GM19468 (cell line): ENCODE measurements around the gene CNTN1.

Experiments
- ATAC-seq: cut with Tn5 transposase; IDR thresholded peaks from one replicate; pipeline ENCODE4 v1.9.1; 2021; ENCODE audit warnings: mild to moderate bottlenecking, moderate library complexity, moderate number of reproducible peaks; ENCODE audit not compliant: unreplicated experiment; ENCODE audit errors: extremely low read depth

The CNTN1 gene

DNA sequence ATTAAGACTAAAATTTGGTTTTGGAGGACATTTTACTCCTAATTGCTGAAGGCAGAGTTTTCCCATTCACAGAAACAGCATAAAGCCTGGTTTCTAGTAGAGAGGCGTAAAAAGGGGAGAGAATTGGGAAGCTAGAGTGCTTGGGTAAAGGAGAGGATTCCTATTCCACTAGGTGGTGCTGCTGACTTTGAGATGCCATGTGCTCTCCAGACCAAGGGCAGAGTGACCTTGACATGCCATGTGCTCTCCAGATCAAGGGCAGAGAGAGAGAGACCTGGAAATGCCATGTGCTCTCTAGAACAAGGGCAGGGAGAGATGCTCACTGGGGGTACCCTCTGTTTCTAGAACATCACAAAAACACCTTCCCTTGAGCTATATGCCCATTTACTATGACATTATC is 319.7 kb downstream of the CNTN1 start:
- ATAC-seq = no peak

DNA sequence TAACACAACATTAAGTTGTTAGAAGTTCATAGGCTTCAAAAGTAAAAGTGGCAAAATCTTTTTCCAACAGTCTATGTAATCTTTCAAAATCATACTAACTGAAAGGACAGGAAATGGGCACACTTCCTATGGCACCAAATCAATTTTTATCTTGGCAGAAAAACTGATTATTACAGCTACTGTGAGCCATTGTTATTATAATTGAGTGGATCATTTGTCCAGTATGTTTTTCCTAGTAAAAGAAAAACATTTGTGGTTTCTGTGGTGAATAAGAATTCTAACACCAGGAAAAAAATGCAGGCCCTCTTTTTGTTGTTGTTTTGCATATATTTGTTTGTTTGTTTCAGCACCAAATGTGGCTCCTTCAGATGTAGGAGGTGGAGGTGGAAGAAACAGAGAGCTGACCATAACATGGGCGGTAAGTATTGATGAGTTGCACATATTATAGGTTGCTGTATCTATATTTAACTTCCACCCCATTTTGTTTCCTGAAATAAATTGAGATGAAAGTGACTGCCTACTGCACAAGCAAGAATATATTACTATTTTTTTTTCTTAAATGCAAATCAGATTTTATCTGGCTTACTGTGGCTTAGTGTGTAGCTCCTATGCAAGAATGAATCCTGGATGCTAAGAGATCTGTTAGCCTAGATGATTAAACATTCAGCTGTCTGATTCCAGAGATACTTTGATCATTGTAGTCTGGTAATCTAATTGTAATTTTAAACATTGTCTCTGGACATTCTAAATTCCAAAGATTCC is 321.8 kb downstream of the CNTN1 start:
- no peak for ATAC-seq

DNA sequence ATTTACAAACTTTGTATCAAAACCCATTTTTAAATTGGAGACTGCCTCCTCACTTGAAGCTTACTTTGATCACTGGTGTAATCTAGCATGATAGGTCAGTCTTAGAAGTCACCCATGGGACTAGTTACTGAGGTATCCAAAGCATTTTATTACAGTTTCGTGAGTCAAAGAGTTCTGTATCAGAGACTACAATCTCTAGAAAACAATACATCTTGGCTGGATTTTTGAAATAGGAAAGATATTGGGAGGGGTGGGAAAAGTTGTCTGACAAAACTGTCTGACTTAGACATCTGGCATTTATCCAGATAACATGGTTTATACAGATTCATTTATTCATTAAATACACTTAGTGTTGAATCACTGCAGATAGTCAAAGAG is 322.4 kb downstream of the CNTN1 start:
- ATAC-seq = no peak

DNA sequence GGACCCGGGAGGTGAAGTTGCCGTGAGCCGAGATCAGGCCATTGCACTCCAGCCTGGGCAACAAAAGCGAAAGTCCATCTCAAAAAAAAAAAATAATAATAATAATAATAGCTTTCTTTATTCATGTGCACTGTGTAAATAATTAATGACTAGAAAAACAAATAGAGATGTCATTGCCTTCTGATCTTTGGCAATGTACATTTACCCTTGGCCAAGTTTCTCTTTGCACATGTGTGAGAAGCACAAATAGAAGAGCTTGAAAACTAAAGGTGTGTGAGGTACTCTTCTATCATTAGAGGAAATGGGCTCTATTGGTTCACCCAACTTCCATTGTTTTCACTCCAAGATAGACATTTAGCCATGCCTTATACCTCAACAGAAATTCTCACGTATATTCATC is 325.8 kb downstream of the CNTN1 start:
- ATAC-seq = no peak

DNA sequence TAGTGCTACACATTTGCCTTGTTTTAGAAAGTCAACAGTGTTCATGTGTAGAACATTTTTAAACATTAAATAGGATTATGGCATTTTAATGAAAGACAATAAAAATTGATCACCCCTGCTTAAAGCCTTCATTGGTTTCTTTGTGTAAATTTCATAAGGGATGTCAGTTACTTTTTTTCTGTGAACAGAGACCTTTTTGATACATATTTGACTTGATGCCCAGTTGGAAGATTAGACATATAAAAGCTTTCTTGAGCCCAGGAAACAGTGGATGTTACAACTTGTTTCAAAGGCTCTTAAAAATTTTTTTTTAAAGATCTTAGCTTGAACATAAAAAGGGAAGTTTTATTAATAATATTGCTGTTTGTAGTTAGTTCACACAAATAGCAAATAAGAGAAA is 327.2 kb downstream of the CNTN1 start:
- ATAC-seq = no peak

DNA sequence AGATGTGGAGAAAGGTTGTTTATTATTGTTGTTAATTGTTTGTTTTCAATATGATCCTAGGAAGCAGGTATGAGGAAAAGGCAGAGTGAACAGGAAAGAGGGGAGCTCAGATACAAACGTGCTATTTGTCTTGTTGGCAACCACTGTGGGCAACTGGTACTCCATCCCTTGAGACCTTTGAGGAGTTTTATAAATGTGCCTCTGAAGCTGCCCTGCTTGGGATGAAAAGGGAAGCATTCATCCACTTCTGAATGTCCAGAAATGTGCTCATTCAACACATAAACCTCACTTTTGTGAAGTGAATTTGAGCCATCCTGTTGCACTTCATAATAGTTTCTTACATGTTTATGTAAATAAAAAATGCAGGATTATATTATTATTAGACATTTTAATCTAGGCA is 331.6 kb downstream of the CNTN1 start:
- ATAC-seq = no peak

DNA sequence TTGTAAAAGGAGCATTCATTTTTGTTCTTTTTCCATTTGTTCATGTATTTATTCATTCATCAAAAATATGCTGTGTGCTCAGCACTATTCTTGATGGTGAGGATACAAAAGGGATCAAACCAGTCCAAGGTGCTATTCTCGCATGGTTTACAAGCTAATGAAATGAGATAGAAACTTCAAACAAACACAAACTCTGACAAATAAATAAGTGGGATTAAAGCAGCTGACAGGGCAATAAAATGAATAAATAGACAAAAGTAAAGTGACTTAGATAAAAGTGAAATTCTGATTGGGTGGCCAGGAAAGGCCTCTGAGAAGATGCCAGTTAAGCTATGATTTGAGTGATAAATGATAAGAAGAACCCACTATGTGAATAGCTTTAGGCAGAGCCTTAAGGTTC is 333.9 kb downstream of the CNTN1 start:
- ATAC-seq = no peak

DNA sequence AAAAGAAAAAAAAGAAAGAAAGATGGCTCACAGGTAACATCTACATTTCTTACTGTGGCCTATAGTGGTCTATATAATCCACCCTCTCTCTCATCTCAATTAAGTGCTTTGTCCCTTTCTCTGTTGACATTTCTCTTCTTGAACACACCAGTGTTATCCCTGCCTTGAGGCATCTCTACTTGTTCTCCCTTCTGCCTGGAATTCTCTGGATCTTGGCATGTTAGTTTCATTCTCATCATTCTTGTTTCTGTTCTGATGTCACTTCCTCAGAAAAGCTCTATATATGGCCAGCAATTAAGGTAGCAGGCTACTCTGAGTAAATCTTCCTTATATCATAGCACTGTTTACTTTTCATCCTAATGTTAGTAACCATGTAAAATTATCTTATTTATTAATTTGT is 340.1 kb downstream of the CNTN1 start:
- no peak for ATAC-seq

DNA sequence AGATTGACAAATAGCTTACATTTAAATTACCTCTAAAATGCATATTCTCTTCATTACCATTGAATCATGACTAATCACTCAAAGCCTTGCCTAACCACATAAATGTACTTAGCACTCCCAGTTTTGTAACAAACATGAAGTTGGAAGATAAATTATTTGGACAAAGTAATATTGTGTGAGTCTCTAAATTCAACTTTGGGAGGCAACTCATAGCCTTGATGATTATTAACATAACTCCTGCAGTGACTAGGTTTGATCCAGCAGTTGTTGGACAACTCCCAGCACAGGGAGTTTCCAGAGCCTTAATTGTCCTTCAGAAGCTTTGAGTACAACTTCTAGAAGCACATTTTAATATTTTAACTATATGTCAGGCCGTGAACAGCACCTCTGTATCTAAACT is 342.4 kb downstream of the CNTN1 start:
- ATAC-seq = no peak

DNA sequence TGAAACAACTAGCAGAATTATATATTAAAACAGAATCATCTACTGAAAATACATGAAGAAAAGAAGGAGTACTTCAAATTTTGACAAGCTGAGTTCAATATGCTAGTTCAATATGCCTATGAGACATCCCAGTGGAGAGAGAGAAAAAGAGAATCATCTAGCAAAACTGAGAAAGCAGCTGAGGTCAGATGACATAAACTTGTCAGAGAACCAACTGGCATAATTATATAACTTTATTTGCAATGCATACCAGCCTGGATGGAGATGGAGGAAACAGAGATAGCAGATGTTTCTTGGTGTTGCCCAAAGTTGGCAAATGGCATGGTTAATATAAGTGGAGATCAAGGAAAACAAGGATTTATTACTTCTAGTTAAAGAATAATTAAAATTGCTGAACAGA is 347.2 kb downstream of the CNTN1 start:
- no peak for ATAC-seq

DNA sequence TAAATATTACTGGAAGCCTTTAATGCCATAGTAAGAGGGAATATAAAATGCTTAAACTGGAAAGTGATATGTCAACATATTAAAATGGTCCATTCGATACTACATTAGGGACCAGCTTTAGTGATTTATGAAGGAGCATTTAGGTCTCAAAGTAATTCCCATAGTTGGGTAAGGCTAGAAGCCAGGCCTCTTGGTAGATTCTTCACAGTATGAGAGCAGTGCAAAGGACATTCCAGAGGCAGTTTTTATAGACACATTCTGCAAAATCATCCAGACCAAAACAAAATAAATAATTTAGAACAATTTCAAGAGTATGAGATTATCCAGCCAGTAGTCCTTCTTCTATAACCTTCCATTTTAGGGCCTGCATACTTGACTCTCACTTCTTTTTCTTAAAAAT is 353.3 kb downstream of the CNTN1 start:
- no peak for ATAC-seq

DNA sequence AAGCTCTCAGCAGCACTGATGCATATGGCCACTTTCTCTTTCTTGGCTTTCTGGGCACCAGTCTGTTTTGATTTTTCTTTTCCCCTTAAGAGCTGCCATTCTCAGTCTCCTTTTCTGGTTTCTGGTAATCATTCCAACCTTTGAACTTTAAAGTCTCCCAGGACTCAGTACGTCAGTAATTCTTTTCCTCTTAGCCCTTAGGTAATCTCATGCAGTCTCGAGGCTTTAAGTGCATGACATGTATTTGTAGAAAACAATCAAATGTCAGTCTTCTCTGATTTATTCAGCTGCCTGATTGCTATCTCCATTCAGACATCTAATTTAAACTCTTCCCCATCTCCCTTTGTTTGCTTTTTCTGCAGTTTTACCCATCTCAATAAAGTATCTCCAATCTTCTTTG is 356.8 kb downstream of the CNTN1 start:
- ATAC-seq = no peak

DNA sequence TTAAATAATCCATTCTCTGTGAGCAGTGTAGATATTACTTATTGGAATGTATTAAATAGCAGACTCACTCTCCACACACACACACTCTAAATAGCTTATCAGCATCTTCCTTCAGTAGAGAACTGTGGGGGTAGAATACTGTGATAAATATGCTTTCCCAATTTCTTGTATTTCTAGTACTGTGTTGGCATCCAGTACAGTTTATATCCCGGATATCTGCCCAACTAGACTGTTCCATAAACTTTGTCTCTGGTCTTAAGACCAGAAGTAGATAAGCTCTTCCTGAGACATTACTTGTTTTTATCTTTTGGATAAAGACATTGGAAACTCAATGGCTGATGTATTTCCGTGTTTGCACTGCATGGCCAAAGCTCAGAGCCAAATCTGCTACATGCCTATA is 359.7 kb downstream of the CNTN1 start:
- ATAC-seq = no peak

DNA sequence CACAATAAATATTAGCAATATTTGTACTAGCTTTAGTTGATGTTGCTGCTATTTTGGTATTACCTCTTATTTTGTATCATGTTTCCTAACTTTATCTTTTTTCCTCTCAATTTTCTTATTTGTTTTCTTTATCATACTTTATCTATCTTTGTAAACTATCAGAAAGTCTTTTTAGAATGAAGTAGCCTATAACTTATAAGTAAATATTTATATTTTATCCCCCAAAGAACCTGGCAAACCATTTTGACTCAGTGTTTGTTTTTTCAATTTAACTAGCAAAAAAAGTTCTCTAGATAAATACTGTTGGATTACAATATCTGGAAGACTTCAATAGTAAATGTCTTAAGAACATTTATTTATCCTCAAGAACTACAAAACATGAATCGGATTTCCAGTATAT is 360.2 kb downstream of the CNTN1 start:
- no peak for ATAC-seq

DNA sequence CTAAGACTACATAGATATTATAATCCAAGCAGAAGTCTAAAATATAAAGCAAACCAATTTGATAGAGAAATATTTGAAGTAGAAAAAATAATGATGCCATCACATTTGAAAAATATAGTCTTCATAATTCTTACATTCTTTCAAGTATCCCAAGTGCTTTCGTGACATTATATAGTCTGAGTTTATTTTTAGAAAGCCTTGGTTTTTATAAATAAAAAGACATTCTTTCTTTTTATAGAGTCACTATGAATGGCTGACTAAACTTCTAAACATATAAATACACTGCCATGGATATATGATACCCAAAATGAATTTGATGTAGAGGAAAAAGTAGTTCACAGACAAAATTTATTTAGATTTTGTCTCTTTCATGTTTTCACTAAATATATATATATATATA is 360.8 kb downstream of the CNTN1 start:
- ATAC-seq = no peak

DNA sequence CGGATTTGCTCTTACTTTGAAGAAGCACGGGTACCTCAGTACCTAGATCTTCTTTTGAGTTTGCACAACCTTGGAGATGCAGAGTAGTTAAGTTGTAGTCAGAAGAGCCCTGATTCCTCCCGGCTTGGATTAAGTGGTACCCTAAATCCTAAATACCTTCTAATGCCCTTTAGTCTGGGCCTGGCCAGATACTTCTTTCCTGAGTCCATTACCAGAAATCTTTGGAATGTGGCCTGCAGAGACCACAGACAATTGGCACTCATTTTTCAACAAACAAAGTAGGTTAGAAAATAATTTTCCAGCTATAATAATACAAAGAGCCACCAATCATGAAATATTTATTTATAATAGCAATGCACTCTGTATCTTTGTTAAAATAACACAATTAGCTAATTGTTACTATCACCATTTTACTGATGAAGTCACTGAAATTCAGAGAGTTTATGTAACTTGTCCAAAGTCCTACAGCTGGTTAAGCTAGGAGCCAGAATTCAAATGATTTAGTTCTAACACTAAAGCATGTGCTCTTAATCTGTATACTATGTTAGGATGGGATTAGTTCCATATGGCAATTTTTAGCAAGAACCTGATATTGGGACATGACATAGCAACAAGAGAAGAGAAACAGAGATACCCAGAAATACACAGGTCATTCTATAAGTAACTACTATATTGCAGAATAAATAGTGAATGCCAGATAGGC is 363.8 kb downstream of the CNTN1 start:
- ATAC-seq = no peak

DNA sequence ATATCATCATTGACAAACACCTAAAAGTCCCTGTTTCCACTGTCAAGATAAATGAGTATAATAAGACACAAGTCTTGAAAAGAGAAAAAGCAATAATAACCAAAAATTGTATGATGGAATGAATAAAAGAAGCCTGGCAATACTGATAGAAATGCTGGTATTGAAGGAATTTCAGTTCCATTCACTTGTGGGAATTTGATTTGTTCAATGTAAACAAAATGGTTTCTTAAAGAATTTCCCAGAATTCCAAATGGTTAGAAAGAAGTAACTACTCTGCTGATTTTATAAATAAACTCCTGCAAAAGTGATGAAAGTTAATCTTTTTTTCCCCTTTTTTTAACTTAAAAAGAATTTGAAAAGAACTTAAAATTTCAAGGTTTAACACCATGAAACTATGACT is 366.0 kb downstream of the CNTN1 start:
- no peak for ATAC-seq

DNA sequence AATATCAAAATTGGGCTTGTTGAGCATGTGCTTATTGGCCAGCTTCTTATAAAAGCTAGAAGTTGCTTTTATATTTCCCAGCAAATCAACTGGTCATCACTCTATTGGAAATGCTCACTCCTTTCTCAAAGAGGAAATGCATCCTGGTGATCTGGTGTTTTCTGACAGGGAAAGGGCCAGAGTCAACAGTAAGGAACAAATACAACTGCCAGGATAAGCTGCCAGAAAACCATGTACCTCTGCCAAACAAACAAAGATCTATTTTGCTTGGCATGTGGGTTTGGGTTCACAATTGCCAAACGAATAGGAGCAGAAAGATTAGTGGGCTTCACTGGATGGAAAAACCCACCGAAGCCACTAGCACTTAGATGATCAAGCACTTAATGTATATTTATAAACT is 369.0 kb downstream of the CNTN1 start:
- no peak for ATAC-seq

DNA sequence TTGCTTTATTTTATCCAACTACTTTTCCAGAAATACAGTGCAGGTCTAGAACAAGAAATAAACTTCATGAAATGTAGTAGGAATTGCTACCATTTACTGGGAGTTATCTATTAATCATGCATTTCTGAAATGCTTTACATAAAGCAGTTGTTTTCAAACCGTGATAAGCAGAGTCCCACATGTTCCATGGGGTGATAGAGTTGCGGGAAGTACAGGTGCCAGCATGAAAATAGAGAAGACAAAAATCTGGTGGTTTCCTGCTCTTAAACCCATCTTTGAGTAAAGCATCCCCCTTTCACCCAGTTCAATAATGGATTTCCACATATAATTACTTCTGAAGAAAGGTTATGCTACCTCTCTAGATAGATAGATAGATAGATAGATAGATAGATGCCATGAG is 372.2 kb downstream of the CNTN1 start:
- no peak for ATAC-seq

DNA sequence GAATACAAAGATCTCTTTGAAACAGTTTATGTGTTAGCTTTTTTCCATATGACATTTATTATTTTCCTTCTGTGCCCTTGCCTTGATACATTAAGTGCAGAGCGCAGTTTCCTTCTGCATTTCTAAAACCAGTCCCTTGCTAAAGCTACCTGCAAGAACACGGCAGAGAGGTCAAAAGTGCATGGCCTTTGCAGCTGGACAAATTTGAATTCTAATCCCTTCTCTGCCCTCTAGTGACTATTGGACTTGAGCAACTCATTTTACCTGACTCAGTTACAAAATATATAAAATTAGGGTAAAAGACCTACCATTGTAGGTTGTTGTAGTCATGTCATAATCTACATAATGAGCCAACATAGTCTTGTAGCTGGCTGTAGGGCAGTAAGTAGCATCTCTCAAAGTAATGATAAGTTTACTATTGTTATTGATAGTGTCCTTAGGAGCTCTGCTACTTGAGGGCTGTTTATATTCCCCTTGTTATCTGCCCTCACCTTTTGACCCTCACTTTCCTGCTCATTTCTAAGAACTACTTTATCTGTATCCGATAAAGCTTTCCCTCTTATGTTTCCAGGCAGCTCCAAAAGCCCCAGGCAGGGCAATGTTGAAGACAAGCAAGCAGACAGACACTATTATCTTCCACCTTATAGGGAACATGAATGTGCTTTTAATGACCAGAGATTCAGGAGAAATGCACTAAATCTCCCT is 375.9 kb downstream of the CNTN1 start:
- ATAC-seq = no peak

DNA sequence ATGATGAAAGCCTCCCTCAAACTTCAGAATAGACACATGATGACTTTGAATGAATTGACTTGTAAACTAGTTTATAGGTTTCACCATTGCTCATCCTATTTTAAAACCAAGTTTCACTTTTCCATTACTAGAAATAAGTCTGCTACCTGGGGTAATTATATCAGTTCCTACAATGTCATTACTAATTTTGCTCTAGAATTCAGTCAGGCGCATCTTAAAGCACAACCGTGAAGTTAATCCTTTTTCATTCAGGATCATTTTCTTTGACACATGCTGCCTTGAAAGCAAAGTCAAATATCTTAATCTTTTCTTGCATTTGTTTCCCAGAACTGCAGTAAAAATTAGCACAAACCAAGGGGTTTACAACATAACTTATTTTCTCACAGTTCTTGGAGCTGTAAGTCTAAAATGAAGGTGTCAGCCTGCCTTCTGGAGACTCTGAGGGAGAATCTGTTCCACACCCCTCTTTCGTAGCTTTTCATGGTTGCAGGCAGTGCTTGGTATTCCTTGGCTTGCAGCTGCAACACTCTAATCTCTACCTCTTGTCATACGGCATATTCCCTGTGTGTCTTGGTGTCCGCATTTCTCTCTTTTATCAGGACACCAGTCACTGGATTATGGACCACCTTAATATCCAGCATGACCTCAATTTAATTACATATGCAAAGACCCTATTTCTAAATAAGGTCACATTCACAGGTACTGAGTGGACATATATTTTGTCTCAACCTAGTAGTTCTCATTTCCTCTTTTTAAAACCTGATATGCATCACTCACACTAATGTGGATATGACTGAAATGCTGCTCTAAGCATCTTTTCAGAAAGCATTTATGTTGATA is 381.6 kb downstream of the CNTN1 start:
- no peak for ATAC-seq
